AG08396 (cell line): Measurements from ENCODE around the gene CHST11.

Source experiments
- DNase-seq: peaks from one replicate; pipeline ENCODE4 v3.0.0; 2012; ENCODE audit warnings: low spot score, mixed read lengths

The CHST11 gene

DNA sequence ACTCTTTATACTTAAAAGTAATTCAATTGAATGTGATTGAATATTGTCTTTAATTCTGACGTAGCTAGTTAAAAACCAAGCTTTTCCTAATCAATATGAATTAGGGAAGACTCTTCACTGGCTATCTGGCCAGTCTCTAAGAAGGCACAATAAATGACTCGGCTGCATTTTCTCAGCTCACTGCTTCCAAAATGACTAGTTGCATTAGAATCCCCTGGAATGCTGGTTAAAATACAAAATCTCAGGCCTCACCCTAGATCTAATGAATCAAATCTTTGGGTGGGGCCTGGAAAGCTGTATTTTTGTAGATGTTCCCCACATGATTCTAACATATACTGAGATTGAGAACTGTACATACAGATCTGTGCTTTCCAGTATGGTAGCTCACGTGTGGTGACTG, 242.1 kb downstream of the CHST11 start:
- no peak for DNase-seq

- no peak for DNase-seq
Measured at GRCh38 chr12:104699489-104700190, 242.9 kb downstream of the CHST11 start.

DNA sequence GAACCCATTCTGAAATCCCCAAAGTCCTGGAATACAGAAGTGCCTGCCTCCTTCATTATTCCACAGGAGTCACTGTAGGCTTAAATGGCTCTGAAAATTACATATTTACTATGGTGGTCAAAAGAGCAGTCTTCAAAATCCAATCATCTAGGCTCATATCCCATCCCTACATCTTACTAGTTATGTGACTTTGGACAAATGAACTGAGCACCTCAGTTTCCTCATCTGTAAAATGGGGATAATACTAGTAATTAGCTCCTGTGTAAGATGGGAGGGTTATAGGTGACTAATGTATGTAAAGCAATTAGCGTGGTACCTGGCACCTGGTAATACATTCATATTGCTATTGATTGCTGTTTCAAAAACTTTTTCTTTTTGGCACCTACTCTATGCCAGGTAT, 243.6 kb downstream of the CHST11 start:
- no peak for DNase-seq

DNA sequence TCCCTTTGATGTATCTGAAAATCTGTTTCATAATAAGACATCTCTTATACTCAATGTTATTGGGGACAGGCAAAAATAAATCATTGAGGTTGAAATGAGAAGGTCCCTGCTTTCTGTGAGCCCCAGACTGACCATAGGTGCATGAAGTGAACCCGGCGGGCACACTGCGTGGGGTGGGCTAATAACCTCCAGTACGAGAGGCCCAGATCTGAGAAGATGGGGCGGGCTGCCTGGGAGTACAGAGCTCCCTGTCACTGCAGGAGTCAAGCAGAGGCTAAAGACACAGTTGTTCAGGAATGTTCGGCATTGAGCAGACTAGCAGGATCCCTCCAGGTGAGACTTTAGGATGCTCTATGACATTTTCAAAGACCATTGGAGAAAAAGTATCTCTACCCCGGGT, 244.6 kb downstream of the CHST11 start:
- DNase-seq: no peak

- DNase-seq: no peak
Measured at GRCh38 chr12:104701756-104702155, 245.0 kb downstream of the CHST11 start.

- DNase-seq: peak; percentile 79
Measured at GRCh38 chr12:104702565-104703139, 245.9 kb downstream of the CHST11 start.

- DNase-seq: no peak
Measured at GRCh38 chr12:104703372-104703771, 246.6 kb downstream of the CHST11 start.

DNA sequence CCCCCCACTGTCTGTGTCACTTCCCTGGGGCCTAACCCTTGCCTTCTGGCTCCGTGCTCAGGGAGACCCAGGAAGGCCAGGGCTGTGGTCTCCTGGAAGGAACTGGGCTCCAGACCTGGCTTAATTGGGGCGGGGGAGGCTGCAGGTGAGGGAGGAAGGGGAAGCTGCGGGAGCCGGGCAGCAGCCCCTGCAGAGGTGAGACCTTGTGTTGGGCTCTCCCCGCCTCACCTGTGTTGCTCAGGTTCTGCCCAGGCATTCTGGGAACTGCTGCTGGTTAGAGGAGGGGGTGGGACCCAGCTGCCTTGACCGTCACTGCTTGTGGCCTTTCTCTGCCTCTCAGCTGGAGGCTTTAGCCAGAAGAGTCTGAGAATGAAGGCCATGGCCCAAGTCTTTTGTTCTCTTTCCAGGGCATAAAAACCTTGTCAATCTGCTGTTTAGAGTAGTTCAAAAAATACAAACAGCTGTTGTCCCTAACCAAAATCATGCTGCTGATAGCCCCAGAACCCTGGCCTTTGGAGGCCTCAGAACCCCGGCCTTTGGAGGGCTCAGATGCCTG, 247.6 kb downstream of the CHST11 start:
- DNase-seq: no peak

DNA sequence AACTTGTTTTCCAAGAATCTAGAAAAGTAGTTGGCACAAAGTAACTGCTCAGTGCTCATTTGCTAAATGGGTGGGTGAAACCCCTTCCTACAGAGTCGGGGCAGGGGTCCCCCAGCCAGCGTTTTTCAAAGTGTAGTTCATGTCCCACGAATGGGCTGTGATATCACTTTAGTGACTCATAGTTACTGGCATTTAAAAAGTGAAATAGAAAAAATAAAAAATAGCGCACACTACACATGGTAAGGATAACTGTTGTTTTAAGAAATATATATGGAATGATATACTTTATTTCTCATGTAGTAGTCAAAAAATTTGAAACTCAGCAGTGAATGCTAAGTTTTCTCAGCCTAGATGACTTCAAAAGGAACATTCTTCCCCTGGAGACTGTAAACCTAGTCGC, 250.4 kb downstream of the CHST11 start:
- no peak for DNase-seq

GRCh38 chr12:104707794-104708558, 251.2 kb downstream of the CHST11 start:
- DNase-seq: no peak

GRCh38 chr12:104708891-104709290, 252.1 kb downstream of the CHST11 start:
- no peak for DNase-seq

GRCh38 chr12:104709692-104710435, 253.1 kb downstream of the CHST11 start:
- DNase-seq: no peak

DNA sequence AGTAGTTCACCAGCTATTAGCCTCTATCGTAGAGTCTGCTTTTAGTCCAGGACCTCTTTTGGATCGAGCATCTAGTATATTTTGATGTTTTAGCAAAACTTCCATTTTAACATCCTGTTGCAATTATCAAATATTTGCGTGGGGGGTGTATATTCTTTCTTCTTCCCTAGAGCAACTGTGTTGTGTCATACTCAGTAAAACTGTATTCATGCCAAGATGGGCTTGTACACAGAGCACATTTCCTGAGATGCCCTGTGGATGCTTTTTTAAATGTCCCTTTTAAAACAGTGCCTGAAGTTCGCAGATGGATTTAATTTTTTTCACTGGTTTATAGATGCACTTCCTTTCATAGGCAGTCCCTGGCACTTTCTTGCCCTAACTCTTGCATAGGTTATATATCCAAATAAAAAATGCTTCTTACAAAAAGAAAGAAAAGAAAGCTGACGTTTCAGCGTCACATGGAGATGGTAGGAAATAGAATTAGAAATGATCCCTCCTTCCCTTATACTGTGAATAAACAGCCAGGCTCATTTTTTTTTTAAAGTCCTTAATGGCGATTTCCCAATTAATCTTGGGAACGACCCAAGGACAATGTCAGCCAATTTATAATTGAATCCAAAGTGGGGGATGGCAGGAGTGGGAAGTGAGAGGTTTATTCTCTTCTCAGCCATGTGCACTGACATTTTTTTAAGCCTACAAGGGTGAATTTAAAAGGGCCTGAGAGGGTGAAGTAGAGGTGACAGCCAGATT, 254.4 kb downstream of the CHST11 start:
- DNase-seq: peak; percentile 71

DNA sequence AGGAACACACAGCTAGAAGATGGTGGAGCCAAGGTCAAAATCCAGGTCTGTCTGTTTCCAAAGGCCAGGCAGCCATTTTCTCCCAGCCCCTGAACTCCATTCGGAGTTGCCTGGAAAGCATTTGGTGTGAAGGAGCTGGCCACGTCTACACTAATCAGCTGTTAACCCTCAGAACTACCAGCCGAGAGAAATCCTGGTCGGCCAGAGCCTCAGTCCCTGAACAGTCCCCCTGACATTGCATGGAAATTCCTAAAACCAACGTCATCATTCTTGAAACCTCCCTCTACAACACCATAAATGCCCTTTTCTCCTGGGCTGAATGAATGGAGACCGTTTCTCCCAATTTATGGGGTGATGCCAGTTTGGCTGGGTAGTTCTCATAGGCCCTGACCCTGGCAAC, 255.7 kb downstream of the CHST11 start:
- DNase-seq: no peak

DNA sequence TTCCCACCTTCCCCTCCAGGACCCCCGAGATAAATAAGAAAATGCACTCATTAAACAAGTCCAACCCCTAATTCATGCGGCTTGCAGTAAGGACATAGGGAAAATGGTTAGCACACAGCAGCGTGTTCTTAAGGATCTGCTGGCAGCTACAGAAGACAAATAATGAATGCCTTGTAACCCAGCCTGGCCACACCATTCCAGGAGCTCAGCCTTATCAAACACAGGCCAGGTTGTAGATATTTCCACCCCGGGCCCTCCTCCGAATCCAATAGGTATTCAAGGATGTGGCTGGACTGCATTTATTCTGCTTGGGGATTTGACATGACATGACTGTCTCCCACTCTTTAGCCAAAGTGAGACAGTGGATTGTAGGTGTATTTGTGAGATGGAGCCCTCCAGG, 256.2 kb downstream of the CHST11 start:
- no peak for DNase-seq

- no peak for DNase-seq
Measured at GRCh38 chr12:104713444-104713843, 256.7 kb downstream of the CHST11 start.

GRCh38 chr12:104714369-104714768, 257.6 kb downstream of the CHST11 start:
- no peak for DNase-seq

GRCh38 chr12:104716172-104716571, 259.4 kb downstream of the CHST11 start:
- no peak for DNase-seq

- peak; percentile 48 for DNase-seq
Measured at GRCh38 chr12:104718304-104718929, 261.7 kb downstream of the CHST11 start.

GRCh38 chr12:104719700-104720338, 263.1 kb downstream of the CHST11 start:
- no peak for DNase-seq
